Stimulated activated CD4-positive, alpha-beta T cell treated with anti-CD3 and anti-CD28 coated beads, Interleukin-4, amount 100 ng/mL, for 24 hours (primary cell): Measurements from ENCODE around the gene BCHE.
"Not testable (repeated sequence)": the region's sequence is repeated elsewhere in the genome, so short reads cannot be mapped to it uniquely, and the experiment has no call there.

ENCODE experiments used
- DNase-seq: peaks from one replicate; pipeline ENCODE4 v3.0.0-alpha.2; 2020

BCHE gene

DNA sequence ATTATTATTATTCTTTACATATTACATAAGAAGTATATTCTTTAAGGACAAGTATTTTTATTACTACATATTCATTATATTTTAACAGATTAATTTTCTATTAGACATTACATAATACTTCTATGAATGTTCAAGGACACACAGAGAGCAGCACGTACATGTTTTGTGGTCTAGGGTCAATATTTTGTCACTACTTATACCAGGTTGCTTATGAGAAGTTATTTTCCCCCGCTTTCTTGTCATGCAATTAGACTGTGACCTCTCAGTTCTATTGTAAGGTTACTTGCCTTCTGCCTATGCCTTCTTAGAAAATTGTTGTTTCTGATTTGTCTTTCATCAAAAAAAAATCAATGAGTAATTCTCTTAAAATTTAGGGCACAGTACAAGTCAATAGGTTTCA, 21.5 kb downstream of the BCHE start:
- no peak for DNase-seq

DNA sequence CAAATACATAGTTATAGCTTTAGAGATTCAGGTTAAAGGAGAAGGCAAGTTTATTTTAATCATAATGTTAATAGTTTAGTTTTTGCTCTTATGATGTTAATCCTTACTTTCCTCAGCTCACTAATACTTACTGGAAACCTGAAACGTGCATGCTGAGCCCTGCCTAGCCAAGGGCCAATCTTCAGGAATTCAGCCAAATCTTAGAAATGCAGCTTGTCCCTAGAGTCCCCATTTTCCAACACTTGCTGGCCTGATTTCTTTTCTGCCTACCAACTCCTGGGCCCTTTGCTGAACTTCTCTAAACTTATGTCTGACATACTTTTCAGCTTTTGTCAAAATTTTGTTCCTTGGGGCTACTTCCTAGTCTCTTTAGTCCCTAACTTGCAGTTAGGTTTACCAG, 22.8 kb downstream of the BCHE start:
- DNase-seq, result no peak

DNA sequence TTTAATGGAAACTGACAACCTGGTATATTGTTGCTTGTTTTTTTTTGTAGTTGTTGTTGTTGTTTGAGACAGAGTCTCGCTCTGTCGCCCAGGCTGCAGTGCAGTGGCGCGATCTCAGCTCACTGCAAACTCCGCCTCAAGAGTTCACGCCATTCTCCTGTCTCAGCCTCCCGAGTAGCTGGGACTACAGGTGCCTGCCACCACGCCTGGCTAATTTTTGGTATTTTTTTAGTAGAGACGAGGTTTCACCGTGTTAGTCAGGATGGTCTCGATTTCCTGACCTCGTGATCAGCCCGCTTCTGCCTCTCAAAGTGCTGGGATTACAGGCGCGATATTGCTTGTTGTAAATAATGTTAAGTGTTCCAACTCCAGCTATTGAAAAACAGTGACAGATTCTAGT, 29.3 kb downstream of the BCHE start:
- DNase-seq, result not testable (repeated sequence)

DNA sequence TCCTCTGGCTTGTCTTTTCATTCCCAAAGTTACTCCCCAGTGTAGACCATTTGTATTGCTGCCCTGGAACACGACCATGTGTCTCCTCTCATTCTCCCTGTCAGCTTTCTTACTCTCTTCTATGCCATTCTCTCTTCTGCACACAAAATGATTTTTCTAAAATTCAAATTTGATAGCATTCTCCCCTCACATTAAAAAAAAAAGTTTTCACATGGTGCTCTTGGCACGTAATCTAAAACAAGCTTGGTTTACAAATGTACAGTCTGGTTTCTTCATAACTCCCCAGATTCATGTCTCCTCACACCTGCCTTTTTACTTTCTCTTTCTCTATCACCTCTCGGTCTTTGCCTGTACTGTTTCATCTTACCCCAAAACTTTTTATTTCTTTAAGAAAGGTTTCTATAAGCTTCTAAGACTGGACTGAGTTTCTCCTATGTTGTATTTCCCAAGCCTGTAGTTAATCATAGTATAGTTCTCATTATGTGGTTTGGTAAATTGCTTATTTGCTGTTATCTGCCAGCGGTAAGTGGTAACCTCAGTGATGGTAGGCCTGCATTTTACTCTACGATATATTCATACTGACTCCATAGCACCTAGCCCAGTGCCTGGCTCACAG, 31.2 kb downstream of the BCHE start:
- DNase-seq, result no peak

DNA sequence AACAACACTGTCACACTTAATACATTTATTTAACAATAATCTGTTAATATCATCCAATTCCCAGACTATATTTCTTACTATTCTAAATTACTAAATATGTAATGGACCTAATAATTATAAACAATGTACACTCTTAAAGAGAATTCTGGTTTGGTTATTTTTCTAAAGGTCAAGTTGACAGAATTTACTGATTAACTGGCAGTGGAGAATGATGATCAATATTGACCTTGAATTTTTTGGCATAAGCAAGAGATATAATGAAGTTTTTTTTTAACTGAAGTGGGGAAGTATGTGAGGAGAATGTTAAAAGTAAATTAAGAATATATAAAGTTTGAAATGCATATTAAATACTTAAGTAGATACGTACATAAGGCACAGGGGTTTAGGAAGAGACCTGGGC, 33.8 kb downstream of the BCHE start:
- DNase-seq, result no peak

DNA sequence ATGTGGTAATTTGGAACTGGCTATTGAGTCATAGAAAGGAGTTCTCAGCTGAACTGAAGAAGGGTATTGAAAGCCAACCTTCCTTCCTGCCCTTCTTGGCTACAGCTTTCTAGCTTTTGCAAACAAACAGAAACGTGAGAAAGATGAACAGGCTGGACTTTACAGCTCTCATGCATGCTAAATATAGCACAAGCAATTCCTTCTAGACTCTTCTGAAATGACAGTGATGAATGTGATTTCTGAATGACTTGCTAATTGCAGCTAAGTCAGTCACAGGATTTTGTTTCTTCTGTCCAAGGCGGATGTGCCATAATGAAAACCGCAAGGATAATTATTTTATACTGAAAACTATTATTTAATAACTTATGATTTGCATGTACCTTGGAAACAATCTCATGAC, 36.3 kb downstream of the BCHE start:
- no peak for DNase-seq

DNA sequence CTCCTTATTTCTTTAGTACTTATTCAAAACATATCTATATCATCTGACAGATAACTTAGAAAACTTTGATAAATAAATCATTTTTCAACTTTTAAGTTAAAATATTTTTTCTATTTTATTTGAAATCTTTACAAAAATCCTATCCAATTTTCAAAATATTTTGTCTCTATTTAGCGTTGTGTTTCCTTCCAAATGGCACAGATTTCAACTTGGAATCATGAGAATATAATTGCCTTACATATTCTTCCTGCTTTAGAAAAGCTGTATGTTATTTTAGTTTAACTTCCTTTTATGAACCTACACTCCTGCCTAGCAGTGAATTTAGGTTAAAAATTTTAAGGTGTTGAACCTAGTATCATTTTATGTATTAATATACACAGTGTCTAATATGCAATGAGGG, 38.2 kb downstream of the BCHE start:
- DNase-seq, result no peak

DNA sequence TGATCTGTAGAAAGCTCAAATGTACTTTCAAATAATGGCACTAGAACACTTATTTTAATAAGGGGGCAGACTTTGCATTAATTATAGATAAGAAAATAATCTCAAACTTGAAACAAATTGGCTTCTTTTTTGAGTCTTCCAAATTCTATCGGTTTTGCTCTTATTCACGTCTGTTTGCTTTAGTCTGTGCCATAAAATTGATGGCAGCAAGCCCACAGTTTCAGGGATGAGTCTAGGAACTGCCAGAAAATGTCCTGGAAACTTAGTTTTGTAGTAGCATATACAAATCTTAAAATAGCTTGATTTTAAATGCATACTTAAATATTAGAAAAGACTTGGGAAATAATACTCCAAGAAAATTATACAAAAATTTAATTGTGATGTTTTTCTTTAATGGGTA, 39.7 kb downstream of the BCHE start:
- no peak for DNase-seq

DNA sequence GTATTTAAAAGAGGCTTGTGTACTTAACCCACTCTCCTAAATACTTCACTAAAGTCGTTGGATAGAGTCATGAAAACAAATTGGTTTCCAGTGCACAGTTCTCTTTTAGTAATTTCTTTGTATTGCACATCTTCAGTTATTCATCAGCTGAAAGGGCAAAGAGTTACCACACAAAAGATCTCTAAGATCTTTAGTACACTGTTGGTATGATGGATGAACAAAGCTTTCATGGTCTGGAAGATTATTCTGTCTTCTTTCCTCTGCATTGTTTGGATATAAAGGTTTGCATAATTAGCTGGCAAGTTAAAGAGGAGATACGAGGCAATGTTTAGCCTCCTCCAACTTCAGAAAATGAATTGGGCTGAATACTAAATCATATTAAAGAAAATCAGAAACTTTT, 40.5 kb downstream of the BCHE start:
- DNase-seq, result no peak

DNA sequence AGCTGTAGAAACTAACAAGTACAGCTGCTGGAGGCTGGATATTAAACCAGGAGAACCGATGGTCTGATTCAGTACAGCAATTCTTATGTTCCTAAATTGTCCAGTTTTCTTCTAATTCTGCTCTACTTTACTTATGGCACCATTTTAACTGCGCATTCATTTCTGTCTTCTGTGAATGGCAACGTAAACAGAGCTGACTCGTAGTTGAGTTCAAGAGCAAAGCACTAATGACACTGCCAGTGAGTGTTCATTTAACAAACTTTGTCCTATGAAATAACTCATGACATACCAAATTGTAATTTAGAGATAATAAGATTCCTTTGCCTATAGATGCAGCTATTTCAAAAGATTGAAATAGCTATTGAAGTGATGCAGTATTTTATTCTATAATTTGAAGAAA, 48.7 kb downstream of the BCHE start:
- no peak for DNase-seq

DNA sequence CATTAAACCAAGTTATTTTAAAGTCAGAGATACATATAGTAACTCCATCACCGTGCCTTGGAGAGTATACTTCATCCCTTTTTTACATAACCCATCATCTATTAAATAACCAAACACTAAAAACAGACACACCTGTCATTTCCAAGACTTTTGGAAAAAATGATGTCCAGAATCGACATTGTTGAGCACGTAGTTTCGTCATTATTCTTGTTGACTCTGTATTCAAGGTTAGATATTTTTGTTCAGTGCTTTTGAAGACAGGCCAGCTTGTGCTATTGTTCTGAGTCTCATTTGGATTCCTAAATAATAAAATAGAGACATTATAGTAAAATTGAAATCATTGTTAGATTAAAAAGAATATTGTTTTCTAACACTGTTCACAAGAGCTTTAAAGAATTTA, 51.2 kb downstream of the BCHE start:
- DNase-seq, result no peak

DNA sequence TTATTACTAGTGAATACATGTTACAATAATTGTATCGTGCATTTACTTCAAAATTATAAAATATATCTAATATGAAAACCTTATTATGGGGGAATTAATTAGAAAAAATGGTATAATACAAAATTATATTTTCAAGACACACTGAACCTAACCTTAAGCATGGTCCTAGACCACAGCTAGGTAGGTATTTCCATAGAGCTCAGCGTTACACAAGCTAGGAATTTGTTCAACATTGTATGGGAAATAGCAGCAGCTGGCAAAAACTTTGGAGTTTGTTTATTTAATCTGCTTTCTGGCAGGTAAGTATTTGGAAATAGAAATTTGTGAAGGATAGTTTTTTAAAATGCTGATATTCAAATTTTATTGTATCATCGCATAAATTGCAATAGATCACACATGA, 52.9 kb downstream of the BCHE start:
- DNase-seq, result no peak

DNA sequence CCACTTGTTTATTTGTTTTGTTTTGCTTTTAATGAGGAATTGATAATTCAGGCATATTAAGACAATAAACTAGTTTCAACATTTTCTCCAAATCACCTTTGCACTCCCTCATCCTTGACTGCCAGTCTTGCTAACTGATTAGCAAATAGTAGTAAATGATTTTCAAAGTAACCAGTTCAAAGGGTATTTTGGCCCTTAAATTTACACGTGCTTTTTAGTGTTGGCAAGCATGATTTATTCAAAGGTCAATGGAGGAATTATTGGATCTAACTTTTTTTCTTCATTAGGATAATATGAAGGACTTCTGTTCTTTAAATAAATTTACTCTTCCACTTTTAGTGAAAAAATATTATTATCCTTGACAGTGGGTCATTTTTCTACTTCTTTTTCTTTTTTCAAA, 53.8 kb downstream of the BCHE start:
- DNase-seq, result no peak

DNA sequence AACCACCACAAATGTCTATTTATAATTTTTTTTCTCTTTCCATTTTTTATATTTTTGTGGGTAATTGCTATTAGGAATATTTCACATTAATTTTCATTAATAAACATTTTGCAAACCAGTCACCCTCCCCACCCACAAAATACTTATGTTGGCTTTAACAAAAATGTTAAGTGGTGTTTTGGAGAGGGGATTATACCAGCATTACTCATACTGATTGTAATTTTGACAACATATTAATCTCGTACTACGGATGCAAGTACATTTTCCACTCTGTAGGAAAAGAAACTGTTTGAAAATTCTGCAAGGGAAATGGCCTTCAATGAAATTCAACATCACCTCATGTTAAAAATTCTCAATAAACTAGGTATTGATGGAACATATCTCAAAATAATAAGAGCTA, 58.3 kb downstream of the BCHE start:
- DNase-seq, result no peak

DNA sequence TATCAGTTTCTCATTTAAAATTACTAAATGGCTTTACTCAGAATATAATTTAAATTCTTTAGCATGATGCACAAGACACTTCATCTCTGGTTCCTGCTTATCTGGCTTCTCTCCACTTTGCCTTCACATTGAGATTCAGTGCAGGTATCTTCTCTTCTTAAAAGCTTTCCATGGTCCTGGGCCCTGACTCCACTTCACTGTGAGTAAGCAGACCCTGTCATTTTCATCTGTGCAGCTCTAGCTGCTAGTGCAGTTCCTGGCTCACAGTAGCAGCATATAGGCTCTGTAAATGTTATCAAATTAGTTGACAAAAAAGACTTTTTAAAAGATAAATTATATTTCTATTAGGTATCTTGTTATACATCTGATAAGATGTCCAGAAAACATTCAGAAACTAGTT, 58.8 kb downstream of the BCHE start:
- no peak for DNase-seq

DNA sequence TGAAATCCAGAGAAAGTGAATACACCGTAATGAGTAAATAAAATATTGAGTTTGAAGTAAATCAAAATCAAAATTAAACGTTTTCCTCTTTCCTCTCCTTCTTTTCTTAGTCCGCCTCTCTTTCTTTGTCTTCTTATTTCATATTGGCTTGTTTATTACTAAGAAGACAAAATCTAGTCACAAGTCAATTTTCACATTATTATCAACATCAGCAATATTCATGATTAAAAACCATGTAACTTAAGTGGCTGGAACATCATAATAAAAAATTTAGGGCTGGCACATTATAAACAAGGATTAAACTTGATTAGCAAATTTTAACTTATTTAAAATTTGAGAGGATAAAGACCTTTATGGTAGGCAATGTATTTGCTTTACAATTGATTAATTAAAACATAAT, 61.4 kb downstream of the BCHE start:
- no peak for DNase-seq

DNA sequence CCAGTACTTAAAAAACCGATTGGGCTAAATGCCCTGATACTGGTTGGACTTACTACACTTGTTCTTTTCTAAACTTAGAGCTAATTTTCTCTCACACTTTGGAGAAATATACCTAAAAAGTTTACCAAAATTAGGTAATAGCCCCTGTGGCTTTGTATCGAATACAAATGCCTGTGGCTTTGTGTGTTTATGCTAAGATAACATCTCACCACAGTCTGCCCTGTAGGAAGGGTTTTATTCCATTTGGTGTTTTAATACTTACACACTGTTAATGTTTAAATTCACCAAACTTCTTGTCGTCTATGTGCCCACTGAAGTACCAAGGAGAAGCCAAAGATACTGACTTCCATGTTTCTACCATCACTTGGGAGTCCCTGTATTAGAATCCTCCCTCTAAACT, 66.4 kb downstream of the BCHE start:
- DNase-seq, result no peak

DNA sequence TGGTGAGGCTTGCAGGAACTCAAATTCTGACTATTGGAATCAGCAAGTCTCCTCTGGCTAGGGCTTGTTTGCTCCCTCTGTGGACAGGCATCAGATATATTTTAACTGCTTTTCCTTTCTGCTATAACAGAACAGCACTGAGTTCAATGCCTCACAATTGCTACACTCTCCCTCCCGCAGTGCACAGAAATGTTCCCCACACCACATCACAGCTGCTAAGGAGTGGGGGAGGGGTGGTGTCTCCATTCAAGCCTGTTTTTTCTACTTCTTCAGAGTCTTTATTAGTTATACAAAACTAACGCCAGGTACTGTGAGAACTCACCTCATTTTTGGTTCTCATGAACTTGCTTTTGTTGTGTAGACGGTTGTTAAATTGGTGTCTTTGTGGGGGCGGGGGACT, 68.5 kb downstream of the BCHE start:
- DNase-seq, result no peak

DNA sequence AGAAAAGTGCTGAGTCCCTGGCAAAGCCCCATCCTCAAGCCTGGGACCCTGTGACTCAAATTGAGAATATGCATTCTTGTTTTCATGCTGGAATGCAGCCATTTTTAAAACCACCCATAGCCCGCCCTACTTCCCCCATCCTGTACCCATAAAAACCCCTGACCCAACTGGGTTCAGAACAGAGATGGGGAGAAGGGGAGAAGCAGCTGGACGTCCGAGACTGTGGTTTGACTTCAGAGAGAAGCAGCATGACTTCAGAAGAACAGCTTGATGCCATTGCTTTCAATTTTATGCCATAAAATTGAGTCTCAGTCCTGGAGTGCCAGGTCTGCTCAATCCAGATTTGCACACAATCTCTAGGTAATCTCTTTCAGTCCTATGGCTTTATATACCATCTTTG, 78.2 kb downstream of the BCHE start:
- no peak for DNase-seq

DNA sequence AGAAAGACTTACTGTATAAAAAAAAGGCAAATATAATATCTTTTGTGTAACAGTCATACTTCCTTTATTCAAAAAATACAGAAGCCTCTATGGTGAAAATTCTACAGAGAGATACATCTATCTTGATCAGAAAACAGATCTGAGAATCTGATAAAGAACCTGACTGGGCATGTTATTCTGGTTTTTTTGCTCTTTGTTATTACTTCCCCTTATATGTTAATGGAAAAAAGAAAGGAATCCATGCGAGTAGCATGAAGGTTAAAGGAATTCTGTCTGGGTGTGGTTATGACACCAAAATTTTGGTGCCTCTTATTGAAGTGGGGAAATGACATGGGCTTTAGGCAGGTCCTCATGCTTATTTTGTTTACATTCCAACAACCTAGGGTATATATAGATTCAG, 81.7 kb downstream of the BCHE start:
- no peak for DNase-seq

DNA sequence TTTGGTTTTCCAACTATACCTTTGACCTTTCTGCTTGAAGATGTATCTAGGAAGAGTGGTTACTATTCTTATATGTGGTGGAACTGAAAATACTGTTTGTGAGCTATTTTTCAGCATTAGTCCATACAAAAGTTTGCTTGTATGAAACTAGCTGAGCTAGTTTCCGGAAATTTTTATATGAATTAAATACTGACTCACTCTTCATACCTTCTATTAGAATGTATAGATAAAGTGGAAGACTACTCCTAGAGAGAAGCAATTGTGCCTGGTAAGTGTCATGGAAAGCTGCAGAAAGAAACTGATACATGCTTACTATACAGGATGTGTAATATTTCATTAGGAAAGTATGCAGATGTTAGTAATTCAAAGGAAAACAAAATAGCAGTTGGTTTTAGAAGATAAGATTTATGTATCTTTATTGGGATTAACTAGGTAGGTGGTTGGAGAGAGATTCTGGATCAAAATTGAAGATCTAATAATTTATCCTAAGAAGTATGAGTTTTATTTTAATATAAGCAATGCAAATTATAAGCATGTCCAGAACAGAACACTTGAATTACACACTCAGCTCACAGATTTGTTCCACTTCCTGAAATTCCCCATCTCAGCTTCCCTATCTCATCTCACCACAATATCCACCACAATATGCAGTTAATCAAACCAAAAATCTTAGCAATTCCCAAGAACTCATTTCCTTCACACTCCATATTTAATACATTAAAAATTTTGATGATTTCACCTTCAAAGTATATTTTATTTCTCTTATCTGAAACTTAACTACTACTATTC, 82.8 kb downstream of the BCHE start:
- no peak for DNase-seq

DNA sequence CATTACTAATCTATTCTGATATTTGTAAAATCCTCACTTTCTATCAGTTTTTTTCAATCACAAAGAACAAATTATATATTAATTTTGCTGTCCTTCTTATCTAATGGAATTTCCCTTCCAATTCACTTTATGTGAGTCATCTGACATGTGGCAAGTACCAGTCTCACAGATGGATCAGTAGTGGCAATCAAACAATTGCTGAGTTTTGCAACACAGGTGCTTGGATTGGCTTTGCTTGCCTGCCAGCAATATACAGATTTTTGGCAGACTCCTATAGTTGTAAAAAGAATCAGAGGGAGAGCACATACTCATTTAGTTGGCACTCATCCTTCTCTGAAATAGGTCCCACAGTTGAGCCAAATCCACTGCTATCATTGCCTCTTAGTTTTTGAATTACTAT, 83.7 kb downstream of the BCHE start:
- DNase-seq, result no peak

DNA sequence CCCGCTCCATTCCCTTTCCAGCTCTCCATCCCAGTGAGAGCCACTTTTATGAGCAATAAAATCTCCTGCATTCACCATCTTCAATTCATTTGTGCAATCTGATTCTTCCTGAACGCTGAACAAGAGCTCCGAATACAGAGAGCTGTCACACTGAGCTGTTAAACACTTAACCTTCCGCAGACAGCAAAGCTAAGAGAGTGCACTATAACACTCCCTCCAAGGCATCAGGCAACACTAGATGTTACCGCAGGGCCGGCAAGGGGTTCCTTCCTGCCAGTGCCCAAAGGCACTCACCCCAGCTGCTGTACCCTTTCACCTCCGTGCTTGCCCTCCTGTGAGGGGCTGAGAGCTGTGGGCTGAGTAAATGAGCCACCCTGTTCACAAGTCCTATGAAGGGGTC, 85.6 kb downstream of the BCHE start:
- no peak for DNase-seq

DNA sequence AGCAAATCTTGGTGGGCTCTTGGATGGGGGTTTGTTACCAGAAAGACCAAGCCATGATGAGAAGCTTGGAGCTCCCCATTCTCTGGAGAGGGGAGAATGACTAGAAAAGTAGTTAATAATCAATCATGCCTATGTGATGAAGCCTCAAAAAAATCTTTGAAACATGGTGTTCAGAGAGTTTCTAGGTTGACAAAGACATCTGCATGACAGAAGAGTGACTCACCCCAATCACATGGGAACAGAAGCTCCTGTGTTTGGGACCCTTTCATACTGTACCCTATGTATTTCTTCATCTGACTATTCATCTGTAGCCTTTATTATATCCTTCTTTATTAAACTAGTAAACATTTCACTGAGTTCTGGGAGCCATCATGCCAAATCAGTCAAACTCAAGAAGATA, 87.4 kb downstream of the BCHE start:
- no peak for DNase-seq

DNA sequence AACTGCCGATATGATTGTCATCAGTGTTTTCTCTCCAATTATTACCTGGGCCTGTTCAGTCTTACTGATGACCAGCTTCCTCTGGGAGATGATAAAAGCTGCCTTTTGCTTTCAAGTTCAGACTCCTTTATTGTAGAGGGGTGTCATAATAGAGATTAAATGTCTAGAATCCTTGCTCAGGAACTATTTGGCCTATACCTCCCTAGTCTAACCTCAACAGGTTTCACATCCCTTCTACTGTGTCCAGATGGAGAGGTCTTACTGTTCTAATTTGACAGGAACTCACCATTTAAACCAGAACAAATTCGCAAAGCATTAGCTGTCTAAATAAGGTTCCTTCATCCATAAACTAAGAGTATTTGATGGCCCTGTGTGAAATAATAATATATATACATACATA, 88.0 kb downstream of the BCHE start:
- no peak for DNase-seq
